ENCODE measurements around the gene MEF2B.

- TF ChIP-seq TAF1 (IDR thresholded peaks at IDR 0.05; ENCODE audit: borderline replicate concordance, insufficient read depth, low read length) (no peak), SIN3A (IDR thresholded peaks at IDR 0.05; ENCODE audit: borderline replicate concordance, insufficient read depth, low read length) (no peak), REST (IDR thresholded peaks at IDR 0.05; ENCODE audit: insufficient read depth in 1 of 2, low read depth in 2 of 2, low read length in 2 of 2) (no peak), POLR2AphosphoS5 (IDR thresholded peaks at IDR 0.05; ENCODE audit: low read depth, low read length) (no peak), FOXP2 (optimal IDR thresholded peaks at IDR 0.05; ENCODE audit: borderline replicate concordance, extremely low read depth, extremely low read length, insufficient read depth) (no peak)
Measured at GRCh38 chr19:19186742-19187141, 16.7 kb upstream of the MEF2B start.

Measured in PFSK-1 (cell line).